SK-N-SH (cell line): ENCODE data around the gene ZP4. TPM values are rescaled to one million over a fixed set of nuclear protein-coding genes. Genes with fewer than 3 reads are reported as not detected.

Experiments
- CTCF ChIA-PET: fragments of 300-600, 350-600 bp; formaldehyde crosslinking; extraction: SDS; loops from one replicate; lab custom pipeline; 2021; lab: Yijun Ruan, JAX
- POLR2A ChIA-PET: fragments of 350-600 bp; sonication (Branson Sonifier 250); formaldehyde crosslinking; extraction: SDS; loops from one replicate; lab custom pipeline; 2020; ENCODE audit warnings: antibody characterized with exemption, inconsistent platforms; lab: Yijun Ruan, JAX
- DNase-seq: peaks from one replicate; pipeline ENCODE4 v3.0.0; 2012
- H2AFZ ChIP-seq: fragments of 200-600 bp; sonication (generic); 2 replicates; pipeline ENCODE4 v1.8.1; 2016; ENCODE audit warnings: antibody characterized with exemption, mild to moderate bottlenecking, low read depth
- H3F3A ChIP-seq: fragments of 200-600 bp; sonication (generic); replicated peaks from 2 replicates; pipeline ENCODE3; 2016; ENCODE audit warnings: antibody characterized with exemption, mild to moderate bottlenecking; ENCODE audit not compliant: insufficient read depth
- H3K27ac ChIP-seq, 2 experiments: fragments of 200-500 bp in 1 of 2; fragments of 200-600 bp in 1 of 2; sonication (Bioruptor generic) in 1 of 2; sonication (generic), shearing (Covaris generic) in 1 of 2; 2 replicates each; pipeline versions ENCODE4 v1.5.1 to v1.6.1; 2014 to 2016; ENCODE audit warnings: low read depth in 2 of 2, inconsistent platforms in 1 of 2, low read length in 1 of 2, mild to moderate bottlenecking in 1 of 2, mixed read lengths in 1 of 2
- H3K27me3 ChIP-seq: fragments of 200-600 bp; sonication (generic), shearing (Covaris generic); 2 replicates; pipeline ENCODE4 v1.6.1; 2016; ENCODE audit warnings: mixed run types; ENCODE audit not compliant: insufficient read depth
- H3K36me3 ChIP-seq, 2 experiments: fragments of 200-500 bp in 1 of 2; fragments of 200-600 bp in 1 of 2; sonication (Bioruptor generic) in 1 of 2; sonication (generic) in 1 of 2; replicated peaks in 1 of 2; 2 replicates each; pipeline versions ENCODE3 to v1.5.1; 2014 to 2016; ENCODE audit warnings: low read length in 1 of 2, mild to moderate bottlenecking in 1 of 2; ENCODE audit not compliant: insufficient read depth in 2 of 2, control insufficient read depth in 1 of 2
- H3K4me1 ChIP-seq, 2 experiments: fragments of 200-500 bp in 1 of 2; fragments of 200-600 bp in 1 of 2; sonication (Bioruptor generic) in 1 of 2; sonication (generic), shearing (Covaris generic) in 1 of 2; 2 replicates each; pipeline versions ENCODE4 v1.5.1 to v1.6.1; 2014 to 2016; ENCODE audit warnings: low read depth in 1 of 2, low read length in 1 of 2, mixed run types in 1 of 2; ENCODE audit not compliant: insufficient read depth in 2 of 2, control insufficient read depth in 1 of 2
- H3K4me2 ChIP-seq: fragments of 200-600 bp; sonication (generic), shearing (Covaris generic); 2 replicates; pipeline ENCODE4 v1.6.1; 2017; ENCODE audit warnings: mixed run types
- H3K4me3 ChIP-seq, 2 experiments: fragments of 200-500 bp in 1 of 2; fragments of 200-600 bp in 1 of 2; sonication (Bioruptor generic) in 1 of 2; sonication (generic), shearing (Covaris generic) in 1 of 2; 2 replicates each; pipeline versions ENCODE4 v1.5.1 to v1.8.1; 2014 to 2016; ENCODE audit warnings: low read depth in 2 of 2, inconsistent platforms in 1 of 2, low read length in 1 of 2, mild to moderate bottlenecking in 1 of 2, mixed read lengths in 1 of 2, moderate library complexity in 1 of 2
- H3K79me2 ChIP-seq: fragments of 200-600 bp; sonication (generic); 2 replicates; pipeline ENCODE4 v1.8.1; 2017; ENCODE audit warnings: mild to moderate bottlenecking; ENCODE audit not compliant: insufficient read depth
- H3K9ac ChIP-seq: fragments of 200-600 bp; sonication (generic); 2 replicates; pipeline ENCODE4 v1.6.1; 2017; ENCODE audit warnings: mixed run types
- H3K9me2 ChIP-seq: fragments of 200-600 bp; sonication (generic); 2 replicates; pipeline ENCODE4 v1.6.1; 2017; ENCODE audit warnings: mixed run types
- H3K9me3 ChIP-seq: fragments of 200-600 bp; sonication (generic); 2 replicates; pipeline ENCODE4 v1.6.1; 2017; ENCODE audit warnings: mixed run types, mild to moderate bottlenecking, moderate library complexity
- H4K20me1 ChIP-seq: fragments of 200-600 bp; sonication (generic); 2 replicates; pipeline ENCODE4 v1.6.1; 2017; ENCODE audit warnings: mild to moderate bottlenecking, mixed run types; ENCODE audit not compliant: insufficient read depth
- EZH2phosphoT487 ChIP-seq: fragments of 200-600 bp; sonication (generic); IDR thresholded peaks from 2 replicates; pipeline ENCODE4 v1.6.1; 2017; ENCODE audit warnings: low read depth, mixed run types, mild to moderate bottlenecking, antibody characterized with exemption, moderate library complexity, borderline replicate concordance
- FOSL2 ChIP-seq: IDR thresholded peaks from 2 replicates; pipeline ENCODE4 v1.4.0; 2012; ENCODE audit warnings: low read depth, mild to moderate bottlenecking, moderate library complexity, borderline replicate concordance
- GATA2 ChIP-seq: sonication (generic); formaldehyde crosslinking; IDR thresholded peaks from 2 replicates; pipeline ENCODE4 v1.5.0; 2020; ENCODE audit warnings: mild to moderate bottlenecking, missing genetic modification reagents
- MEF2A ChIP-seq: IDR thresholded peaks from 2 replicates; pipeline ENCODE4 v1.4.0; 2012; ENCODE audit warnings: low read depth, borderline replicate concordance
- POLR2AphosphoS5 ChIP-seq: IDR thresholded peaks from 2 replicates; pipeline ENCODE4 v1.6.1; 2012; ENCODE audit warnings: low read depth, low read length
- RAD21 ChIP-seq: IDR thresholded peaks from 2 replicates; pipeline ENCODE4 v1.6.1; 2012; ENCODE audit warnings: mild to moderate bottlenecking, low read length
- RXRA ChIP-seq: IDR thresholded peaks from 2 replicates; pipeline ENCODE4 v1.4.0; 2012; ENCODE audit warnings: low read depth, mild to moderate bottlenecking, borderline replicate concordance
- SMC3 ChIP-seq: IDR thresholded peaks from 2 replicates; pipeline ENCODE4 v1.6.1; 2012; ENCODE audit warnings: low read depth, low read length, improper control_type of control experiment
- WGBS: methylation state at CpG from one replicate; pipeline ENCODE4 v1.1.6; 2017; ENCODE audit warnings: low lambda C conversion rate; 5-methylcytosine and 5-hydroxymethylcytosine counted together
- polyA plus RNA-seq, 3 experiments: library from polyadenylated mRNA; depleted of rRNA; stranded (reverse); fragments of >200 nt; gene quantifications; 2 replicates each; pipeline ENCODE4 v1.2.3, GENCODE V29; 2012
- TF ChIP-seq, protein P1 (sequence below): fragments of 150-350 bp; IDR thresholded peaks from 2 replicates; pipeline ENCODE4 v1.6.1; 2017; ENCODE audit warnings: antibody characterized with exemption, low read length, low read depth, borderline replicate concordance
- TF ChIP-seq, protein P2 (sequence below): IDR thresholded peaks from 2 replicates; pipeline ENCODE4; 2012
- TF ChIP-seq, protein P3 (sequence below): fragments of 200-600 bp; sonication (generic); IDR thresholded peaks from 2 replicates; pipeline ENCODE4 v1.6.1; 2017; ENCODE audit warnings: antibody characterized with exemption, mild to moderate bottlenecking, moderate library complexity

ZP4 gene, protein sequence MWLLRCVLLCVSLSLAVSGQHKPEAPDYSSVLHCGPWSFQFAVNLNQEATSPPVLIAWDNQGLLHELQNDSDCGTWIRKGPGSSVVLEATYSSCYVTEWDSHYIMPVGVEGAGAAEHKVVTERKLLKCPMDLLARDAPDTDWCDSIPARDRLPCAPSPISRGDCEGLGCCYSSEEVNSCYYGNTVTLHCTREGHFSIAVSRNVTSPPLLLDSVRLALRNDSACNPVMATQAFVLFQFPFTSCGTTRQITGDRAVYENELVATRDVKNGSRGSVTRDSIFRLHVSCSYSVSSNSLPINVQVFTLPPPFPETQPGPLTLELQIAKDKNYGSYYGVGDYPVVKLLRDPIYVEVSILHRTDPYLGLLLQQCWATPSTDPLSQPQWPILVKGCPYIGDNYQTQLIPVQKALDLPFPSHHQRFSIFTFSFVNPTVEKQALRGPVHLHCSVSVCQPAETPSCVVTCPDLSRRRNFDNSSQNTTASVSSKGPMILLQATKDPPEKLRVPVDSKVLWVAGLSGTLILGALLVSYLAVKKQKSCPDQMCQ
- not detected in 2 replicates for polyA plus RNA-seq (2012; rRNA removed)
- not detected in 2 replicates for polyA plus RNA-seq (2012; cell fraction: cytosol; rRNA removed)
- polyA plus RNA-seq (2012; cell fraction: nucleus; rRNA removed) = not detected in 2 replicates

DNA sequence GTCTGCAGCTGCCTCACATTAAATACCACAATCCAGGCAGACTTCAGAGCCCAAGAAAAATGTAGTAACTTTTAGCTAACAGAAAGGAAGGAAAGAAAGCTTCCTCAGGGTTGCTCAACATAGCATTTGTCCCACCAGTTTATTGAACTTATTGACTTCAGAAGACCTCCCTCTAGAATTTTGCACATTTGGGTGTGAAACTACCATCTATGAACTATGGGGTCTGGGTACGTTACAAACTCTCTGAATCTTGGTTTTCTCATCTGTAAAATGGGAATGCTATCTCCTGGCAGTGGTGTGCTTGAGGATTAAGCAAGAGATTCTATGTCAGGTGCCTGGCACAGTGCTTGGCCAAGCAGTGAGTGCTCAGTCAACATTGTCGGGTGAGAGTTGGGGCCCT lies at the start of gene ZP4:
TSS of gene ZP4 (minus strand) at position 101 of the 400 bp plus-strand sequence. CDS start 287 bp downstream, outside the sequence.
- Histone ChIP-seq H3K9ac (no peak within 1 kb of the TSS), H3K27me3 (no peaks in the 10 kb centered on the region), H3K4me1 (no peaks in the 10 kb centered on the region), H3K79me2 (no peaks in the 10 kb centered on the region), H2AFZ (no peak within 1 kb of the TSS), H3K9me2 (no peaks in the 10 kb centered on the region), H3K4me2 (no peak within 1 kb of the TSS), H3F3A (no peaks in the 10 kb centered on the region), H3K36me3 (no peaks in the 10 kb centered on the region), H3K4me3 (no peak within 1 kb of the TSS), H3K27ac (no peak within 1 kb of the TSS), H3K9me3 (no peaks in the 10 kb centered on the region), H4K20me1 (no peaks in the 10 kb centered on the region)
- WGBS = 76% methylated on average over 2 of the region's 2 CpGs
- ChIA-PET POLR2A (no interaction called here), CTCF (interaction anchor here (1.4 to 4.8 kb wide), 2 partner anchors 11 to 27 kb away, joined by 6 to 17 read pairs; no protein-coding TSS in a partner anchor)
- TF ChIP-seq GATA2 (CRISPR knock-in tag) (no peak), FOSL2 (no peak), SMC3 (no peak), EZH2phosphoT487 (no peak), RXRA (no peak), RAD21 (no peak), MEF2A (no peak)
- TF ChIP-seq, protein P1, sequence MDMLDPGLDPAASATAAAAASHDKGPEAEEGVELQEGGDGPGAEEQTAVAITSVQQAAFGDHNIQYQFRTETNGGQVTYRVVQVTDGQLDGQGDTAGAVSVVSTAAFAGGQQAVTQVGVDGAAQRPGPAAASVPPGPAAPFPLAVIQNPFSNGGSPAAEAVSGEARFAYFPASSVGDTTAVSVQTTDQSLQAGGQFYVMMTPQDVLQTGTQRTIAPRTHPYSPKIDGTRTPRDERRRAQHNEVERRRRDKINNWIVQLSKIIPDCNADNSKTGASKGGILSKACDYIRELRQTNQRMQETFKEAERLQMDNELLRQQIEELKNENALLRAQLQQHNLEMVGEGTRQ = no peak
- TF ChIP-seq, protein P2, sequence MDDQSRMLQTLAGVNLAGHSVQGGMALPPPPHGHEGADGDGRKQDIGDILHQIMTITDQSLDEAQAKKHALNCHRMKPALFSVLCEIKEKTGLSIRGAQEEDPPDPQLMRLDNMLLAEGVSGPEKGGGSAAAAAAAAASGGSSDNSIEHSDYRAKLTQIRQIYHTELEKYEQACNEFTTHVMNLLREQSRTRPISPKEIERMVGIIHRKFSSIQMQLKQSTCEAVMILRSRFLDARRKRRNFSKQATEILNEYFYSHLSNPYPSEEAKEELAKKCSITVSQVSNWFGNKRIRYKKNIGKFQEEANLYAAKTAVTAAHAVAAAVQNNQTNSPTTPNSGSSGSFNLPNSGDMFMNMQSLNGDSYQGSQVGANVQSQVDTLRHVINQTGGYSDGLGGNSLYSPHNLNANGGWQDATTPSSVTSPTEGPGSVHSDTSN = no peak
- no peak for DNase-seq

DNA sequence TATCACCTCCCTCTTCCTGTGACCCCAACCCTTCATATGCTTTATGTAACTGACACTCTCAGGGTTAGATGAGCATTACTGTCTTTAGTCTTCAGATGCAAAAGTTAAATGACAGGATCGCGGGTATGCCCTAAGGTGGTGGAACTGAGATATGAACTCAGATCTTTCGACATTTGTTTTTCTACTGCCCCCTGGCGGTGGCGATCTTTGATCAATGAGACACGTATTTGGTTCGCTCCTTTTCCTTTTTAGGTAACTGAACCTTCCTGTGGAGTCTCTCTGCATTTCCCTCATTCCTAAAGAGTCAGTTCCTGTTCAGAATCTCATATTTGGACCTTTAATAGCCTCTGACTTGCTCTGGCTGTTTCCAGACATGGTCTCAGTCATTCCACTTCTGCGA lies 47.8 kb upstream of the ZP4 start:
- Histone ChIP-seq H3K9ac (no peak overlapping the region), H3K79me2 (no peaks in the 10 kb centered on the region)
- TF ChIP-seq, protein P3, sequence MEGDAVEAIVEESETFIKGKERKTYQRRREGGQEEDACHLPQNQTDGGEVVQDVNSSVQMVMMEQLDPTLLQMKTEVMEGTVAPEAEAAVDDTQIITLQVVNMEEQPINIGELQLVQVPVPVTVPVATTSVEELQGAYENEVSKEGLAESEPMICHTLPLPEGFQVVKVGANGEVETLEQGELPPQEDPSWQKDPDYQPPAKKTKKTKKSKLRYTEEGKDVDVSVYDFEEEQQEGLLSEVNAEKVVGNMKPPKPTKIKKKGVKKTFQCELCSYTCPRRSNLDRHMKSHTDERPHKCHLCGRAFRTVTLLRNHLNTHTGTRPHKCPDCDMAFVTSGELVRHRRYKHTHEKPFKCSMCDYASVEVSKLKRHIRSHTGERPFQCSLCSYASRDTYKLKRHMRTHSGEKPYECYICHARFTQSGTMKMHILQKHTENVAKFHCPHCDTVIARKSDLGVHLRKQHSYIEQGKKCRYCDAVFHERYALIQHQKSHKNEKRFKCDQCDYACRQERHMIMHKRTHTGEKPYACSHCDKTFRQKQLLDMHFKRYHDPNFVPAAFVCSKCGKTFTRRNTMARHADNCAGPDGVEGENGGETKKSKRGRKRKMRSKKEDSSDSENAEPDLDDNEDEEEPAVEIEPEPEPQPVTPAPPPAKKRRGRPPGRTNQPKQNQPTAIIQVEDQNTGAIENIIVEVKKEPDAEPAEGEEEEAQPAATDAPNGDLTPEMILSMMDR = peak; percentile 46
- no peak for TF ChIP-seq POLR2AphosphoS5
- TF ChIP-seq GATA2 (CRISPR knock-in tag) = no peak
- TF ChIP-seq, all 33 proteins: peak for 1
- 58% methylated on average over 8 of the region's 8 CpGs for WGBS
- no peaks in the 10 kb centered on the region for H3K36me3 ChIP-seq
- no peaks in the 10 kb centered on the region for H3K27me3 ChIP-seq
- no peaks in the 10 kb centered on the region for H4K20me1 ChIP-seq
- no peaks in the 10 kb centered on the region for H3F3A ChIP-seq
- POLR2A ChIA-PET = no interaction called here
- H3K4me3 ChIP-seq = no peak overlapping the region
- H3K4me2 ChIP-seq = no peak overlapping the region
- H3K4me1 ChIP-seq = no peaks in the 10 kb centered on the region
- no peak for DNase-seq
- H3K27ac ChIP-seq = no peak overlapping the region
- CTCF ChIA-PET = no interaction called here
- H3K9me3 ChIP-seq = no peaks in the 10 kb centered on the region
- H2AFZ ChIP-seq = no peak overlapping the region
- no peaks in the 10 kb centered on the region for H3K9me2 ChIP-seq
